HG03097 (cell line): Measurements from ENCODE around the gene RHOG.
A peak's percentile ranks its signal among the peaks of the same experiment; 100 is the strongest.
"Not testable (repeated sequence)": the region's sequence is repeated elsewhere in the genome, so short reads cannot be mapped to it uniquely, and the experiment has no call there.

ENCODE experiments used
- ATAC-seq: cut with Tn5 transposase; IDR thresholded peaks from one replicate; pipeline ENCODE4 v1.9.1; 2021; ENCODE audit not compliant: unreplicated experiment, low FRiP score

RHOG gene

DNA sequence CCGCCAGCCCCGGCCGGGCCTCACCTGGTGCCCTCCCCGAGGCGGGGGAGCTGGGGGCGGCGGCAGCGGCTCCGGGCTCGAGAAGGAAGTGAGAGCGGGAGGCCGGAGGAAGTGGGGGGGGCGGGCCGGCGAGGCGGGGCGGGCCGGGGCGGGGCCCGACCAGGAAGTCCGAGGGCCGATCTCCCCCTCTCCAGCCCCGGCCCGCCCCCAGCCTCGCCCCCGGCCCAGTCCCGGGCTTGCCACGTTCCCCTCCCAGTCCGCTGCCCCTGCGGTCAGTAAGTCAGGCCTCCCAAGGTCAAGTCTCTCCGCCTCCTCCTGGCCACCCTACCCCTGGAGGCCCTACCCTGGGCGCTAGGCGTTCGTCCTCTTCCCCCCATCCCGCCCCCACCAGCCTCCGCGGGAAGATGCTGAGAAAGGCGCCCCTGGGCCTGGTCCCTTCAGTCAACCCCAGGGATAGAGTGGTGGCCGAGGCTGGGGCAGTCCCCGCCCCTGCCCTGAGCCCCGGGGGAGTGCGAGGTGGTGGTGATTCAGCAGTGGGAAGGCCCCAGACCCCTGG is at the start of gene RHOG:
Gene RHOG (minus strand): TSS at position 90 of the 556 bp plus-strand sequence. CDS start 12,821 bp downstream, outside the sequence.
- peak; percentile 32 for ATAC-seq

DNA sequence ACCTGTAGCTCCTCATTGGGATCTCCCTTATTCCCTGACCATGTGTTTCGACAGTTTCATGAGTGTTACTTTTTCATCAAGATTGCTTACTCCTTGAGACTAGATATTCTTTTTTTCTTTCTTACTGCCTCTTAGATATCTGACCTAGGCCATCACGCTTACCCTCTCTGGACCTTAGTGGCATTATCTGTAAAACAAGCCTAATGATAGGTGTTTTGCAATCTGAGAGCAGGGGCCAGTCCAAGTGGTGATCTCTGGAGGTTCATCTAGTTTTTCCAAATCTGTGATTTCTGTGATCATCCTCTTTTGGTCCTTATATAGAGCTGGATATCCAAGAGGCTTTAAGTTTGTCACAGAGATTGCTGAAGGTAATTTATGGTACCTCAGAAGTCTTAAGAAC is 49.3 kb upstream of the RHOG start:
- no peak for ATAC-seq

DNA sequence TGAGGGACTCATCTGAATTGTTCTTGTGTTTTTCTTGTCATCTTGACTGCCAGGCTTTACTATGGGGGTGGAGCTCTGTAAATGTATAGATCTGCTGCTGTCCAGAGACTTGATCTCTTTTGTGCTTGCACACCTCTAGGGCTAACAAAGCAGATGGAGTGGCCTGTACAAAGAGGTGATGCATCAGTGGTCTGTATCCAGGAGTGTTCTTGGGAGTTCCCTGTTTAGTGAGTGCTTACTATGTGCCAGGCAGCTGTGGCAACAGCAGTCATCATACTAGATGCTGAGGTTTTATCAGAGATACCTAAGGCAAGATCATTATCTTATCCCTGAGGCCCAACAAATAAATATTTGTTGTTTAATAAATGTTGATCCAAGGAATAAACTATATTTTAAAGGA is 48.1 kb upstream of the RHOG start:
- no peak for ATAC-seq

DNA sequence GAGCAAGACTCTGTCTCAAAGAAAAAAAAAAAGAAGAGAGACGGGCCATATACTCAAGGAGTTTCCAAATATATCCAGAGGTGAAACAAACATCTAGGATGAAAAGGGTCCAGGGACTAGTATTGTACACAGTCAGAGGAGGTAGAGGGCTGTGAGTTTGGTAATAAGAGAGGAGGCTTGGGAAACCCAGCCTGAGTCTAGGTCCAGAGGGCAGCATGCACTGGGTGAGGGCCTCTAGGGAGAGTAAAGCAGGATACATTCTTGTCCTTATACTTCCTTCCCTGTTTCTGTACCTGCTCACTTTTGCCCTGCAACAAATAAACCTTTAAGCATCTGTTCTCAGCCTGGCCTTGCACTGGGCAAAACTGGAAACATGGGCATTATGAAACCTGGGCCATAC is 46.2 kb upstream of the RHOG start:
- no peak for ATAC-seq

DNA sequence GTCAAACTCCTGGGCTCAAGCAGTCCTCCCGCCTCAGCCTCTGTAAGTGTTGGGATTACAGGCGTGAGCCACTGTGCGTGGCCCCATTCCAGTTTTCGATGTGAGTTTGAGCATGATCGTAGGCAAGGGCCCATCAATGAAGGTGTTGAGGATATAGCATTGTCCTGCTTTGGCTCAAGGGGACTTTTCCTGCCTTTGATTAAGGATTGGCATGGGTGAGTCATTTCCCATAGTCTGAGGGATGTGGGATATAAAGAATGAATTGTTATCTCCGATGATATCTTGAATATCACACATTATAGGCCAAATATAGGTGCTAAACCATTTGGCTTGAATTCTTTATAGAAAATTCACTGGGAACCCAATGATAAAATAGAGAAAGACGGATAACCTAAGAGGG is 45.1 kb upstream of the RHOG start:
- no peak for ATAC-seq

DNA sequence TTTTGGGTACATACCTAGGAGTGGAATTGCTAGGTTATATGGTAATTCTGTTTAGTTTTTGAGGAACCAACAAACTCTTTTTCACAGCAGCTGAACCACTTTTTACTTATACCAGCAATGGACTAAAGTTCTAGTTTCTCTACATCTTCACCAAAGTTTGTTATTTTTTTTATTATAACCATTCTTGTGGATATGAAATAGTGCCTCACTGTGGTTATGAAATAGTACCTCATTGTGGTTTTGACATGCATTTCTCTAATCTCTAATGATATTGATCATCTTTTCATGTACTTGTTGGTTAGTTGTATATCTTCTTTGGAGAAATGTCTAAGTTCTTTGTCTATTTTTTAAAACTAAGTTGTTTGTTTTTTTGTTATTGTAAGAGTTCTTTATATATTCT is 41.9 kb upstream of the RHOG start:
- no peak for ATAC-seq

DNA sequence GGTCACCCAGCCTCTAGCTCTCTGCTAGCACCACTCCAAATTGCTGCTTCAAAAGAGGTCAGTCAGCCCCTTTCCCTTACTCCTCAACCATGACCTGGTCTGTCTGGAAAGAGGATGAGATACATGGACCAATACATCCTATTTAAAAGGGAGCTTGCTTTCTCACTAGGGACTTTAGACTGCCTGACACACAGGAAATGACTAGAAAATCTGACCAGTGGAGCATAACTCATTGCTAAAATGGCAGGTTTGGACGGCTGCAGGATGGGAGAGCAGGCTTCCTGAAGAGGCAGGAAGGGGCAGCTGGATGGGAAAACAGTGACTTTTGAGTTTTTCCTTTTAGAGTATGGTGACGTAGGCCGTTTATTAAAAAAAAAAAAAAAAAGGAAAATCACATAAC is 40.0 kb upstream of the RHOG start:
- peak; percentile 29 for ATAC-seq

DNA sequence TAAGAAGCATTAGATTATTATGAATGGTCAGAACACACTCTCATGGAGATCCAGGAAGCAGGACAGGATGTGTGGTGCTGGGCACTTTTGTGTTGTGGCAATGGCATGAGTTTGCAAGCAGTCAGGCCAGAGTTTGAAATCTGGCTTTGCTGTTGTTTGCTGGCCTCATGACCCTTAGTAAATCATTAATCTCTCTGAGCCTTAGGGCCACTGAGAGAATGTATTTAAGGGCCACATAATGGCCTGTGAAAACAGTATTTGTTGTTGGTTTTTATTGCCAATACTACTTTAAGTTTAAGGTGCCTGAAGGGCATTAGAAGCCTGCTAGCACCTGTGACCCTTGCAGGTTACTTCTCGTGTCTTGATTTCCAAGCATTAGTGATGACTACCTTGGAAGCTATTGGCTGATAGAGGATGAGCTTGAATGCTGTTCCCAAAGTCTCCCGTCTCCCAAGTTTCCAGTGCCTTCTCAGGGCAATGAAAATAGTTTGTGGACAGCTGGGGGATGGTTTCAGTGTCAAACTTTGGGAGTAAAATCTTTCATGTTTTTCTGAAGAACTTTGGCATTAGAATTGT is 39.3 kb upstream of the RHOG start:
- ATAC-seq = peak; percentile 44

DNA sequence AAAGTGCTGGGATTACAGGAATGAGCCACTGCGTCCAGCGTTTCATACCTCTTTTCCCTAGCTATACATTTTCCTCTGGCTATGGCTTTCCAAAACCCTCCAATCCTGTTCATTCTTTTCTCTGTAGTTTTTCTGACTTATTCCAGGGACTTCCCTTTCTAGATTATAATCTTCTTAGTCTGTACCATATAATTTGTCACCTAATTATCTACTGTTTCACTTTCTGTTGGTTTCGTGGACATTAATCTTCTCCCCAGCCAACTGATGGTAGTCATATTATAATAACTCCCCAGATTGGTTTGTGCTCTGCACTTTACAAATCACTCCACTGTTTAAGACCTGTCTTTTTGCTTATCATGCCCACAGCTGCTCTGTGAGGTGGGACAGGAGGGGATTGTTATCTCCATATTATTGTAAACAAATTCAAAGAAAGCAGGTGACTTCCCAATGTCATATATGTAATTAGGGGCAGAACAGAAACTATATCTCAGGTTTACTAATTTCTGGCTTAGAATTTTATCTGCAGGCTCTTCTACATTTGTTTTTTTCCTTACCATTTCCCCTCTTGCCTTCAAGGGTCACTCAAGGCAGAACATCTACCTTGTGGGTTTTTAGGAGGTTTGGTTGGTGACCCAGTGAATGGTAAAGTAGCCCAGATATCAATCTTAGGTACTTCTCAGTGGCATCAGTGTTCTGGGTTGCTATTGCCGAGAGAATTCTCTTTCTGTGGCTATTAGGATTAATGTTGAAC is 38.6 kb upstream of the RHOG start:
- peak; percentile 43 for ATAC-seq

DNA sequence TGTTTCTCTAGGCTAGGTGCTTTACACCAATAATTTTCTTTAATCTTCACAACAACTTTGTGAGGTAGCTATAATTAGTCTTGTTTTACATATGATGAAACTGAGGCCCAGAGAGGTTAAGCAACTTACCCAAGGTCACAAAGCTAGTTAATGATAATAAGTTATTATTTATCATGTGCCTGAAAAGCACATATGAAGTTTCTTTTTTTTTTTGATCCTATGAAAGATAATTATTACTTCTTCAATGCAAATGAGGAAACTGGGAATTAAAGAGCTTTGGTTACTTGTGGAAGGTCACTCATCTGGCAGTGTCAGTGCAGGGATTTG is 37.5 kb upstream of the RHOG start:
- ATAC-seq = no peak

DNA sequence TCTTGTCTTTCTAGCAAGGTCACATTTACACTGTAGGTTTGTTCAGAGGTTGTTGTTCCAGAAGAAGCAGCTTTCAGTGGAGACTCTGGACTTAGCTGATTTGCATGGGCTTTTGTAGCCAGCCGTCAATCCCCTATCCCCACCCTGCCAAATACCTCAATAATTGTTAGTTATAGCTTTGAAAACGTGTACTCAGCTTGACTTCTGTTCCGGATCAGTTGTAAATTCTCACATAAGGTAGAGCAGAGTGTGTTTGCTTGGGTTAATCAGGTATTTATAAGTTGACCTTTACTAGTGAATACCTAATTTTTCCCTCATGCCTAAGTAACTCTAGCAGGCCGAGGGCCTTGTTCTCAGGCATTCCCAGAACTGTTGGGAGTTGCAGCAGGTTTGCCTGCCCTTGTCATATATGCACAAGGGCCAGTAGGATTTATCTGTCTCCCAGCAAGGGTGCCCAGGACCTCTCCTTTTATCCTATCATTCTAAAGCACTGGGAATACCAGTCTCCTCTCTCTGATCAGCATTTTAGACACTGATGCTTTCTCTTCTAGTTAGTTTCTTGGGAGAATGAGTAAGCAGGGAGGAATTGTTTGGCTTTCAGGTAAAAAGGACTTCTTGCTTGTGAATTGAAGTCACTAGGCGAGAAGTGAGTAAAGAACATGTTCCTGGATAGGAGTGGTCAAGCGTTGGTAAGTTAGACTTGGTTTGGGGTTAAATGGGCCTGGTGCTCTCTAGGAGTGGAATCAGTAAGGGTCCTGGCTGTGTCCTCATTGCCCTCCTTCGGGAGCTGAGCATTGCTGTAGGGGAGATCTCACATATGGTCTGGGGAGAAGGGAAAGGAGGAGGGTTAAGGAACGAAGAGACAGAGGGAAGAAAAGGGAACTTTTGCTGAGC is 36.9 kb upstream of the RHOG start:
- no peak for ATAC-seq

DNA sequence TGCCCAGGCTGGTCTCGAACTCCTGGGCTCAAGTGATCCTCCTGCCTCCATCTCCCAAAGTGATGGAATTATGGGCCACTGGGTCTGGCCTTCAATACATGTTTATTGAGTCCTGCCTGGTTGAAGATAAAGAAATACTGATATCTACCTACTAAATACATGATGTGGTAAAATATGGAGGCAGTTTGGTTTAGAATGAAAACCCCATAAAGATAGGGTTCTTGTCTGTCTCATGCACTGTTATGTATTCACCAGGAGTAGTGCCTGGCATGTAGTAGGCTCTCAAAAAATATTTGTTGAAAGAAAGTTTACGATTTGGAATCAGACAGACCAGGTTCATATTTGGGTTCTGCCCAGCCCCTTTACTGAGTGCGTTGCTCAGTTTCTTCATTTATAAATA is 35.9 kb upstream of the RHOG start:
- ATAC-seq = no peak

DNA sequence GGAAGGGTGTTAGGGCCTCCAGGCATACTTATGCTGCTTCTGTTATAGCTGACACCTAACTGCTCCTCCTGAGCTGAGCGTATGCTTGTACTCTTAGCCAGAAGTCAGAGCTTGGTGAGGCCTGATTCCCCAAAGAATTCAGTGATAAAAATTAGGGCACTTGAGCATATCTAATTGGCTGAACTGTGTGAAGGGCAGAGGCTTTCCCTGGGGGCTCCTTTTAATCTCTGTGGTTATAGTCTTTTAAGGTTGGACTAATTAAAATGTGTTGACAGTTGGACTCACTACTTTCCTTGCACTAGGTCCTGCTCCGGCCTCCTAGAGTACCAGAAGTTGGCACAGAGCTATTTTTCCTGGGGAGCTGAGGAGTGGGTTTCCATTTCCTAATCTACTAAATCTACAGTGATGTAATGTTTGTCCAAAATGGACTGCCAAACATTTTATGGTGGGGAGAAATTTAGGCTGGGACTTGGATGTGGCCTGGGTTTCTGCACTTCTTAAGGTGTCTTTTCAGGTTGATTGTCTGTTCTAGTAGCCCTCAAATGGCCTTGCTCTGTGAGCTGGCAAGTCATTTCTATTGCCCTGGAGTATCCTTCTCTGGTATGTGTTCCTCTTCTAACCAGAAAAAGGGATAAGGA is 33.1 kb upstream of the RHOG start:
- ATAC-seq = no peak

DNA sequence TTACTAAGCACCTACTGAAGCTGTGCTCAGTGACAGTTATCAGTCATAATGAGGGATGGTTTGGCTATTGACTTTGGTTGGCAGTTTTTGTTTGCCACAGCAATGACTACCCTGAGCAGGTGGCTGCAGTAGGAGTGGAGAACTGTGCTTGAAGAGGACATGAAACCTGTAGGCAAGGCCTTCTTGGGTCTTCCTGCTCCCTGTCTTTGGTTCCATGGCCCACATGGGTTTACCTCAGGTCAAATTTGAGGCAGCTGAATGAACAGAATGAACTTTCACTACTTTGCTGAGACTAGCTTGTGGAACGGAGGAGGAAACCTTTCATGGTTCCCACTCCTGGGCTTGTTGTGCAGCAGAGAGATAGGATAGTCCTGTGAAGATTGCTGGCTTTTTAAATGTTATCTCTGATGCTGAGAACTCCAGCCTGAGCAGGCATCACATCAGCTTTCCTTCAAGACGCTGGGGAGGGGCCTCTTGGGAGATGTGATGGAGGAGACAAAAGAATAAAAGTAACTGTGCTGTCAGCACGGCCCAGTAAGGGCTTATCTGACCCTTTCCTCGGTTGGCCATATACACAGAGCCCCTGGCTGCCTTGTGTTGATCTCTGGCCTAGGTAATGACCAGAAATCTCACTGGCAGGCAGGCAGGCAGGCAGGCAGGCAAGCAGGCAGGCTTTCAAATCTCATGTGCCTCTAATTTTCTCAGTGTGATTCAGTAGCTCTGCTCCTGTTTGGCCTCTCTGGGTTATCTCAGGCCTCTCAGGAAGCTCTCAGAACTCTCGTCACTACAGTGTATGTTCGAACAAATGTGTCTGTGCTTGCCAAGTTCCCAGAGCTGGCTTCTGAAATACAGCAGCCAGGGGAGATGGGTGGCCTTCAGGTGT is 26.7 kb upstream of the RHOG start:
- ATAC-seq = peak; percentile 59

DNA sequence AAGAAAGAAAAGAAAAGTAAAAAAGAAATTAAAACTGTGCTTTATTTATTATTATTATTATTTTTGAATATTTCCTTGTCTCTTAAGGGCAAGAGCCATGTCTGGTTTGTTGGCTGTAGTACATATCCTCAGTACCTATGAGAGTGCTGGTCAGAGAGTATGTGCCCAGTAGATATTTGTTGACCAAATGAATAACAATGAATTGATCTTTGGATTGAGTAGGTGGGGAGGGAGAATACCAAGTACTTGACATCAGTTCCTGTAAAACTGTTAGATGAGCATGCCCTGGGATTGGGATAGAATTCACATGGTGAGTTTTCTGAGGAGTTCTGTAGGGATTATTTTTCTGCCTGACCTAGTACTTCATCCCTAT is 26.1 kb upstream of the RHOG start:
- ATAC-seq = no peak

DNA sequence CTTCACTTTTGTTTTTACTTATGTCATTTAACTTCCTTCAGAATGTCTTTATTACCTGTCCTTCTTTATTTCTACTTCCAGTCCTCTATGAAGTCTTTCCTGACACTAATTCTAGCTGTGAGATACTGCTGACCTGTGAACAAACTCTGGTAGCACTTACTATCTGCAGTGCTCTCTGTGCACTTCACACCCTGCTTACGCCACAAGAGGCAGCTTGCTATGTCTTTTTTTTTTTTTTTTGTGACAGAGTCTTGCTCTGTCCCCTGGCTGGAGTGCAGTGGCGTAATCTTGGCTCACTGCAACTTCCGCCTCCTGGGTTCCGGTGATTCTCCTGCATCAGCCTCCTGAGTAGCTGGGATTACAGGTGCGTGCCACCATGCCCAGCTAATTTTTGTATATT is 25.4 kb upstream of the RHOG start:
- no peak for ATAC-seq

DNA sequence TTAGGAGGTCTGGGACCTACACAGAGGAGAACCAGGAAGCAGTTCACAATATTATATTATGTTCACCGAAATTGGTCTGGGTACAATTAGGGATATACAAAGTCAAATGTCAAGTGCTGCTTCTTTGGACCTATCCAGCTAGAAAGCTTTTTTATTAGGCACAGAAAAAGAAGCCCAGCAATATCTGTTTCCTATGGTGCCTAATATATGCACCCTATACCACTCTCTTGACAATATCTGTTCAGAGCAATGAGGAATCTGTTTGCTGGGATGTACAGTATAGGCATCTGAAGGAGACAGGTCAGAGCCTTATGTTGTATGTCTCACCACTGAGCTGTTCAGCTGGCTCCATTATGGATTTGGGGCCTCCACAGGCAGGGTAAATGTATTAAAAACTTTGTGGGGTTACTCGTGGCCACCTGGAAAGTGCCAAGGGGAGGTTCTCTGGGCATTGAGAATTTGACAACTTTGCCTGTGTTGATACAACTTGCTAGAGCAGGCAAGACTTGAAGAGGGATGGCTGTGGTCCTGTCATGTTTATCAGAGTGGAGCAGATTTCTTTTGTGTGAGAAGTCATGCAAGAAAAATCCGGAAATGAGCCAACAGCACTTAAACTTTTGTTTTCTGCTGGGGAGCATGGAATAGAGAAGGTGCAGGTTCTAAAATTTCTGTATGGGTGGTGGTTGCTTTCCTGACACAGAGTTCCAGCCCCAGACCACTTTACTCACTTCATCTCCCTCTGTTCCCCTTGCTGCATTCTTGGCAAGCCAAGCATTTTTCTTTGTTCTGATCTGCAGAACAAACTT is 24.8 kb upstream of the RHOG start:
- ATAC-seq = no peak

DNA sequence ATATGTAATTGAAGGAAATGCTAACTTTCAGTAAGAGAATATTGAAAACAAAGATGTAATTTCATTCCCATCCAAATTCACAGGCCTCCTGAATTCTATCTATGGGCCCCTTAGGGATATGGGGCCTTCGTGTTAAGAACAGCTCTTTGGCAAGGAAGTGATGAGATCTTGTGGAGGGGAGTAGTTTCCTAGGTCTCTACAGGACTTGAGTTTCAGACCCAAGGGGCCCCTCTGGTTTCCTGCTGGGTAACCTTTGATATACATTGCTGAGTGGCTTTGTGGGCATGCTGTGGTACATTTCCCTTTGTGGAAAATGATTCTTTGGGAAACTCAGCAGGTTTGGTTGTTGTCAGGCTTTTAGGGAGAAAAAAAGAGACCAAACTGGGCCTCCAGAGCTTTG is 20.9 kb upstream of the RHOG start:
- no peak for ATAC-seq

DNA sequence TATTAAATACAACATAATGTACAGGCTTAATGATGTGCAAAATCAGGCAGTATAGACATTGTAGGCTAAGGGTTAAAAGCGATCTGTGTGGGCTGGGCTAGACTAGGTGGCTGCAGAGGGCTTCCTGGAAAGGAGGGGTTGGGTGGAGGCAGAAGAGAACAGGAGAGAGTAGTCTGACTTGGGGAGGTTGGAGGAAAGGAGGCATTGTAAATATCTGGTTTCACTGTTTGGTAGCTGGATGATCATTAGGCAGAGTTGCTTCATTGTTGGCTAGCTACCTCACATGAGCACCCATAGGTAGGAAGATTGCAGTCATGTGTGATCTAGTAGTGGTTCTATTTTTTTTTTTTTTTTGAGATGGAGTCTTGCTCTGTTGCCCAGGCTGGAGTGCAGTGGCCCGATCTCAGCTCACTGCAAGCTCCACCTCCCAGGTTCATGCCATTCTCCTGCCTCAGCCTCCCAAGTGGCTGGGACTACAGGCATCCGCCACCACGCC is 20.2 kb upstream of the RHOG start:
- ATAC-seq = not testable (repeated sequence)
